HFFc6 (cell line): ENCODE data around the gene PARD3B. TPM values are rescaled to one million over a fixed set of nuclear protein-coding genes. Genes with fewer than 3 reads are reported as not detected.

Source experiments
- DNase-seq: peaks from one replicate; pipeline ENCODE4 v3.0.0-alpha.2; 2018
- H3K27ac Mint-ChIP-seq: 2 replicates; pipeline ENCODE4 v1.8.0; 2020; ENCODE audit warnings: mild to moderate bottlenecking, mixed read lengths
- H3K27me3 Mint-ChIP-seq: 2 replicates; pipeline ENCODE4 v1.8.0; 2021; ENCODE audit warnings: mild to moderate bottlenecking, moderate library complexity, mixed read lengths; ENCODE audit not compliant: insufficient read depth
- H3K36me3 Mint-ChIP-seq: 2 replicates; pipeline ENCODE4 v1.8.0; 2021; ENCODE audit warnings: low read depth, mixed read lengths
- H3K4me1 Mint-ChIP-seq: 2 replicates; pipeline ENCODE4 v1.8.0; 2020; ENCODE audit warnings: low read depth, mixed read lengths
- H3K4me3 Mint-ChIP-seq: 2 replicates; pipeline ENCODE4 v1.8.0; 2020; ENCODE audit warnings: mild to moderate bottlenecking, moderate library complexity, mixed read lengths
- H3K9me3 Mint-ChIP-seq: 2 replicates; pipeline ENCODE4 v1.8.0; 2020; ENCODE audit warnings: mild to moderate bottlenecking, mixed read lengths
- total RNA-seq, 6 experiments: library from RNA; stranded (reverse); fragmentation: NEBNext Ultra II Directional; extraction: Animal tissue kit (Norgen Biotek cat#: 25700); gene quantifications; 2 replicates in 1 of 6; 3 replicates in 5 of 6; pipeline ENCODE4 v1.2.3, GENCODE V29; 2021
- TF ChIP-seq, protein P1 (sequence below): fragments of 200-600 bp; sonication (generic); IDR thresholded peaks from 2 replicates; pipeline ENCODE4 v1.5.0; 2021; ENCODE audit warnings: antibody characterized with exemption, mild to moderate bottlenecking

Gene PARD3B
- total RNA-seq, 6 experiments from 2014 or later: 14.0 to 22.4 (median 15.3) TPM

DNA sequence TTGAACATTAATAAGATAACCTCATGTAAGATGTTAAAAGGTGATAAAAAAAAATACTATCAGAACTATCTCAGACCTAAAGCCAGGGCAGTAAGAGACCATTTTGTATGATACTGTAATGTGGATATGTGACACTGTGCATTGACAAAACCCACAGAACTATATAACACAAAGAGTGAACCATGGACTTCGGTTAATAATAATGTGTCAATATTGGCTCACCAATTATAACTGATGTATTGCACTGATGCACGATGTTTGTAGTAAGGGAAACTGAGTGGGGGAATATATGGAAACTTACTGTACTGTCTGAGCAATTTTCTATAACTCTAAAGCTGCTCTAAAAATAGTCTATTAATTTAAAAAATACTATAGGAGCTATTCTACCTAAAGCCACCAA, 40.7 kb upstream of the PARD3B start:
- DNase-seq: no peak
- TF ChIP-seq, protein P1, sequence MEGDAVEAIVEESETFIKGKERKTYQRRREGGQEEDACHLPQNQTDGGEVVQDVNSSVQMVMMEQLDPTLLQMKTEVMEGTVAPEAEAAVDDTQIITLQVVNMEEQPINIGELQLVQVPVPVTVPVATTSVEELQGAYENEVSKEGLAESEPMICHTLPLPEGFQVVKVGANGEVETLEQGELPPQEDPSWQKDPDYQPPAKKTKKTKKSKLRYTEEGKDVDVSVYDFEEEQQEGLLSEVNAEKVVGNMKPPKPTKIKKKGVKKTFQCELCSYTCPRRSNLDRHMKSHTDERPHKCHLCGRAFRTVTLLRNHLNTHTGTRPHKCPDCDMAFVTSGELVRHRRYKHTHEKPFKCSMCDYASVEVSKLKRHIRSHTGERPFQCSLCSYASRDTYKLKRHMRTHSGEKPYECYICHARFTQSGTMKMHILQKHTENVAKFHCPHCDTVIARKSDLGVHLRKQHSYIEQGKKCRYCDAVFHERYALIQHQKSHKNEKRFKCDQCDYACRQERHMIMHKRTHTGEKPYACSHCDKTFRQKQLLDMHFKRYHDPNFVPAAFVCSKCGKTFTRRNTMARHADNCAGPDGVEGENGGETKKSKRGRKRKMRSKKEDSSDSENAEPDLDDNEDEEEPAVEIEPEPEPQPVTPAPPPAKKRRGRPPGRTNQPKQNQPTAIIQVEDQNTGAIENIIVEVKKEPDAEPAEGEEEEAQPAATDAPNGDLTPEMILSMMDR: no peak
- Mint-ChIP-seq H3K4me1 (peaks cover 55% of the 10 kb centered on the region), H3K27ac (no peak overlapping the region), H3K9me3 (no peaks in the 10 kb centered on the region), H3K27me3 (no peaks in the 10 kb centered on the region), H3K4me3 (no peak overlapping the region), H3K36me3 (no peaks in the 10 kb centered on the region)

DNA sequence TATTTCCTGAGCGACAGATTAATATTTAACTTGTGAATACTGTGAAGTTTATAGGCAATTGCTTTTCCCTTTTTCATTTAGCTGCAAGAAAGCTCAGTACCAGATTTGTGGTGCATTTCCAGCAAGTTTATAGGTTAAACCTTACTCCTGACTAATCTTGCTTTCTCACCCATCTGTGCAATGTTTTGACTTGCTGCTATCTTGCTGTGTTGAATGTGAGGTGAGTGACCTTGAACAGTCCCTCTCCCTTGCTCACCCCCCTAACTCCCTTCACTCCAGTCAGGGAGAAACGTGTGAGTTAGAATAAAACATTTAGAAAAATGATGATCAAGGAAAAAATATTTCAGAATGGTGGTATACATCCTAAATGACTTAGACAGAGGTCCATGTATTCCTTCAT, 39.8 kb upstream of the PARD3B start:
- Mint-ChIP-seq H3K4me1 (peaks cover 55% of the 10 kb centered on the region), H3K9me3 (no peaks in the 10 kb centered on the region)

DNA sequence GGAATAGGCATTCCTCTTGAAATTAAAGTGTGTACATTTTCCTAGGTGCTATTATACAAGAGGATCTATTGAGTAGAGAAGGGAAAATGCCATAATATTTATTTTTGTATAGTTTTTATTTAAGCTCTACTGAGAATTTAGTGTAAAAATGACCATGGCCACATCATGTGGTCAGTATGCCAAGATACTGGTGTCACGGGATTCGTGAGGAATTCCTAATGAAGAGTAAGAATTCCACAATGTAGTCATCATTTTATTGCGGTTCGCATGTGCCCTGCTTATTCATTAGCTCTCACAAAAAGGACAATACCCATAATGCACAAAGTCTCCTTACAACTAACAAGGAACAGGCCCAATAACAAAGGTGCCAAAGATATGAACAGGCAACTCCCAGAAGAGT, 39.3 kb upstream of the PARD3B start:
- peak; percentile 83 for DNase-seq

More for the DNA sequence above, 39.8 kb upstream of the PARD3B start:
- Mint-ChIP-seq H3K4me3 (no peak overlapping the region), H3K27ac (peak overlapping the region; percentile 74), H3K27me3 (no peaks in the 10 kb centered on the region), H3K36me3 (no peaks in the 10 kb centered on the region)
- DNase-seq: no peak
- TF ChIP-seq, protein P1: no peak

DNA sequence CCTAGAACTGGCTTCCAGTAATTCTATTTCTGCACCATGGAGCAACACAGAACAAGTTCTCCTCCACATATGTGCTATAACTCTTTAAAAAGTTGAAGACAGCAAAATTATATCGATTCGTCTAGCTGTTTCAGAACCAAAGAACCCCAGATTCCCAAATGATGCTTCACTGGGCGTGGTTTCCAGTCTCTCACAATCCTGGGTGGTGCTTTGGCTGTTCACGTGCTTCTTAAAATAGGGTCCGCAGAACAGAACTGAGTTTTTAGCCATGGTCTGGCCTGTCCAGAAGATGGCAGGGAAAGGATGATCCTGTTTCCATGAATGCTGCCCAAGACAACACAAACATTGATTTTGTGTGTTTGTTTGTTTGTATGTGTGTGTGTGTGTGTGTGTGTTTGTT, 37.6 kb upstream of the PARD3B start:
- Mint-ChIP-seq H3K27me3 (no peaks in the 10 kb centered on the region), H3K27ac (no peak overlapping the region), H3K9me3 (no peaks in the 10 kb centered on the region), H3K4me3 (no peak overlapping the region), H3K36me3 (no peaks in the 10 kb centered on the region), H3K4me1 (peaks cover 53% of the 10 kb centered on the region)
- TF ChIP-seq, protein P1: no peak
- DNase-seq: no peak

More for the DNA sequence above, 39.3 kb upstream of the PARD3B start:
- Mint-ChIP-seq H3K4me3 (no peak overlapping the region), H3K9me3 (no peaks in the 10 kb centered on the region), H3K36me3 (no peaks in the 10 kb centered on the region), H3K4me1 (peaks cover 55% of the 10 kb centered on the region), H3K27me3 (no peaks in the 10 kb centered on the region), H3K27ac (peak overlapping the region; percentile 74)
- TF ChIP-seq, protein P1: no peak

DNA sequence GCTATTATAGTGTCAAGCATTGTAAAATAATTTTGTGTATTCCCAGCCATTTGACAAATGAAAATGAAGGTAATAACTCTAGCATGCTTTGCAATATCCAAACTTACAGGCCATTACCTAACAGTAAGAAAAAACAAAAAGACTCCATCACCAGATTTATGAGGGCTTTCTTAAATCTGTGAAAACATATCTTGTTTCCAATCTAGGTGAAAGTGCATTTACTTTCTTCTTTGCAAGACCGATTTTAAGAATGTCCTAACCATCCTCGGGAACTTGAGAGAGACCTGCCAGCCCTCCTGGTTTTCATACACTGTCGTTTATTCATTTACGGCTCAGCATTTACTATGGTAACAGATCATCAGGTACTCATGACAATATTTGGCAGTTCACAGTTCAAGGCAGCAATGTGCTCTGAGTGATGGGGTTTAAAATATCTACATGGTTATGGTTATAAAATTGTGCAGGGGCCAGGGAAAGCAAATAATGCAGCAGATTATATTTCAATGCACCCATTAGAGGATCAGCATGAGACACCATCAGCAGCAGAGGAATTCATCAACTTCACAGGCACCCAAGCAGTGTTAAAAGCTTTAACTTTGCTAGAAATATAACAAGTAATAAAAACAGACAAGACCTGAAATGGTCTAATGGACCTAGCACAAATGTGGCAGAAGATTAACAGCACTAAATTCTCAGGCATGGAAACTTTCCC, 34.4 kb upstream of the PARD3B start:
- Mint-ChIP-seq H3K4me1 (peaks cover 21% of the 10 kb centered on the region), H3K4me3 (no peak overlapping the region), H3K9me3 (no peaks in the 10 kb centered on the region), H3K36me3 (no peaks in the 10 kb centered on the region), H3K27ac (no peak overlapping the region), H3K27me3 (no peaks in the 10 kb centered on the region)
- TF ChIP-seq, protein P1: no peak
- DNase-seq: no peak
